ENCODE data around the gene SAAL1.

DNA sequence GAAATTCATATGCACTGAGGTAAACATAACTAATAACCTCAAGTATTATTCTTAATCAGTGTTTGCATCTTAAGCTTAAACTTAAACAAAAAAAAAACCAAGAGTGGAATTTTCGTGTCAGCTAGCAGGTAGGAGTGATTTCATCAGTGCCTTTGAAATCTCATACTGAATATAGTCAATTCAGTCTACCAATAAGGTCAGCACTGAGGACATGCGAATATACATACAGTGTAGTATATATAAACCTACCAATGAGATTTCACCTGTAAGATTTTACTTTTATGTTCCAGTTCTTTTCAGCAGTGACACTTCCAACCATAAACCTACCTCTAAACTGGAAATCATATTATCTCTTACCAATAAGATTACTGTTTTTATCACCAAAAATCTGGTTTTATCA is 27.0 kb downstream of the SAAL1 start:
- TF ChIP-seq POLR2A (IDR thresholded peaks at IDR 0.05), result no peak
- TF ChIP-seq, protein P1, sequence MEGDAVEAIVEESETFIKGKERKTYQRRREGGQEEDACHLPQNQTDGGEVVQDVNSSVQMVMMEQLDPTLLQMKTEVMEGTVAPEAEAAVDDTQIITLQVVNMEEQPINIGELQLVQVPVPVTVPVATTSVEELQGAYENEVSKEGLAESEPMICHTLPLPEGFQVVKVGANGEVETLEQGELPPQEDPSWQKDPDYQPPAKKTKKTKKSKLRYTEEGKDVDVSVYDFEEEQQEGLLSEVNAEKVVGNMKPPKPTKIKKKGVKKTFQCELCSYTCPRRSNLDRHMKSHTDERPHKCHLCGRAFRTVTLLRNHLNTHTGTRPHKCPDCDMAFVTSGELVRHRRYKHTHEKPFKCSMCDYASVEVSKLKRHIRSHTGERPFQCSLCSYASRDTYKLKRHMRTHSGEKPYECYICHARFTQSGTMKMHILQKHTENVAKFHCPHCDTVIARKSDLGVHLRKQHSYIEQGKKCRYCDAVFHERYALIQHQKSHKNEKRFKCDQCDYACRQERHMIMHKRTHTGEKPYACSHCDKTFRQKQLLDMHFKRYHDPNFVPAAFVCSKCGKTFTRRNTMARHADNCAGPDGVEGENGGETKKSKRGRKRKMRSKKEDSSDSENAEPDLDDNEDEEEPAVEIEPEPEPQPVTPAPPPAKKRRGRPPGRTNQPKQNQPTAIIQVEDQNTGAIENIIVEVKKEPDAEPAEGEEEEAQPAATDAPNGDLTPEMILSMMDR (IDR thresholded peaks at IDR 0.05 in 4 of 5, conservative IDR thresholded peaks at IDR 0.05 in 1 of 5), result no peak

Measured in gastrocnemius medialis (tissue), 4 donors.